OCI-LY3 (cell line): Measurements from ENCODE around the gene GNB1.

ENCODE experiments used
- EZH2phosphoT487 ChIP-seq: fragments of 200-600 bp; shearing (Covaris generic); IDR thresholded peaks from 2 replicates; pipeline ENCODE4 v1.6.1; 2018; ENCODE audit warnings: antibody characterized with exemption, mixed run types, low read depth
- TF ChIP-seq, protein P1 (sequence below): fragments of 200-600, 300-600 bp; sonication (generic); IDR thresholded peaks from 2 replicates; pipeline ENCODE4 v1.5.1; 2014; ENCODE audit warnings: antibody characterized with exemption, low read length, low read depth

DNA sequence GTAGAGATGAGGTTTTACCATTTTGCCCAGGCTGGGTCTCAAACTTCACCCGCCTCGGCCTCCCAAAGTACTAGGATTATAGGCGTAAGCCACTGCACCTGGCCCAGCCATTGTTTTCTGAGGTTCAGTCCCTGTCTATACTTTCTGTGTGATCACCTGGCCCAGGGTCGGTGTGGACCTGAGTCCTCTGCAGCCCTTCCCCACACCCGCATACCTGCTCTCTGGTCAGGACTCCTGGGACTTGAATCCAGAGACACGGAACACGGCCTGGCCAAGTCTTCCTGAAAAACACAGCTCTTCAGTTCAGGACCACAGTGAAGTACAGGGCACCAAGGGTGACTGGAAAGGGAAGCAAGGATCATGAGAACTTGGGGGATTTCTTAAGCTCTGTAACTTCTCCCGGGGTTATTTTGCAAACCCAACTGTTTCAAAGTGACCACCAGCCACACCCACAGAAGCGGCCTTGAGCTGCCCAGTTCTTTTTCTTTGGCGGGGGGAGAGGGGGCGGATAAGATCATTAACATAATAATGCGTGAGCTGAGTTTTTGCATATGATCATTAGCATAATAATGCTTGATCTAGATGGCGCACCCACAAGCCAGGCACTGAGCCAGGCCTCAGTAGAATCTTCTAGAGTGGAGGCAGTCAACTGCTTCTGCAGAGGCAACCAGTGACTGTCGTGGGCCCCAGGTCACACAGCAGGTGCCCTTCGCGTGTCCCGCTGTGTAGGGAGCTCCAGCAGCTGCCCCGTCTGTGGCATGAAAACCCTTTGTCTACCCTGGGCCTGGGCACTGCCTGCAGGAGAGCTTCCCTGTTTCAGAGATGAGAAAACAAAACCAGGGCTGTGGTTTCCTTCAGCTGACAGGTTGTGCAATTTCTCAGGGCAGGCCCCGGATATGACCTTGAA is 110.9 kb downstream of the GNB1 start:
- TF ChIP-seq, protein P1, sequence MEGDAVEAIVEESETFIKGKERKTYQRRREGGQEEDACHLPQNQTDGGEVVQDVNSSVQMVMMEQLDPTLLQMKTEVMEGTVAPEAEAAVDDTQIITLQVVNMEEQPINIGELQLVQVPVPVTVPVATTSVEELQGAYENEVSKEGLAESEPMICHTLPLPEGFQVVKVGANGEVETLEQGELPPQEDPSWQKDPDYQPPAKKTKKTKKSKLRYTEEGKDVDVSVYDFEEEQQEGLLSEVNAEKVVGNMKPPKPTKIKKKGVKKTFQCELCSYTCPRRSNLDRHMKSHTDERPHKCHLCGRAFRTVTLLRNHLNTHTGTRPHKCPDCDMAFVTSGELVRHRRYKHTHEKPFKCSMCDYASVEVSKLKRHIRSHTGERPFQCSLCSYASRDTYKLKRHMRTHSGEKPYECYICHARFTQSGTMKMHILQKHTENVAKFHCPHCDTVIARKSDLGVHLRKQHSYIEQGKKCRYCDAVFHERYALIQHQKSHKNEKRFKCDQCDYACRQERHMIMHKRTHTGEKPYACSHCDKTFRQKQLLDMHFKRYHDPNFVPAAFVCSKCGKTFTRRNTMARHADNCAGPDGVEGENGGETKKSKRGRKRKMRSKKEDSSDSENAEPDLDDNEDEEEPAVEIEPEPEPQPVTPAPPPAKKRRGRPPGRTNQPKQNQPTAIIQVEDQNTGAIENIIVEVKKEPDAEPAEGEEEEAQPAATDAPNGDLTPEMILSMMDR, result no peak
- no peak for TF ChIP-seq EZH2phosphoT487
